GM12878 (cell line): ENCODE measurements around the gene SLC26A1. TPM values are rescaled to one million over a fixed set of nuclear protein-coding genes. Genes with fewer than 3 reads are reported as not detected.

Experiments used
- ATAC-seq: fragments of 200-7000 bp; cut with Tn5 transposase; 3 replicates; pipeline ENCODE4 v1.9.1; 2020; ENCODE audit warnings: mild to moderate bottlenecking, moderate library complexity
- BruUV-seq: library from RNA; stranded (reverse); fragments of 400-500 nt; replicated peaks from 2 replicates; lab custom pipeline; 2021; lab: Mats Ljungman, UMichigan
- CTCF ChIA-PET: fragments of 300-600 bp; sonication (Branson Sonifier 250); formaldehyde crosslinking; extraction: SDS; loops from one replicate; lab custom pipeline; 2021; ENCODE audit warnings: inconsistent platforms; lab: Yijun Ruan, JAX
- POLR2A ChIA-PET: fragments of 350-600 bp; formaldehyde crosslinking; extraction: SDS; loops from one replicate; lab custom pipeline; 2021; ENCODE audit warnings: inconsistent platforms; lab: Charles Lee
- RAD21 ChIA-PET: fragments of 300-600 bp; sonication (Branson Sonifier 250); formaldehyde crosslinking; loops from one replicate; lab custom pipeline; 2023; ENCODE audit warnings: antibody characterized with exemption; ENCODE audit not compliant: unreplicated experiment; lab: Charles Lee
- SMC1A ChIA-PET: fragments of 300-600 bp; sonication (Branson Sonifier 250); formaldehyde crosslinking; loops from one replicate; lab custom pipeline; 2023; ENCODE audit not compliant: unreplicated experiment, uncharacterized antibody; lab: Charles Lee
- DNase-seq: peaks from one replicate; pipeline ENCODE4 v3.0.0-alpha.2; 2011; ENCODE audit warnings: low read depth, low spot score
- FAIRE-seq: peaks from 3 replicates; lab custom pipeline; 2011; peaks lifted over from hg19 to GRCh38; lab: Jason Lieb, UNC
- H2AFZ ChIP-seq: 2 replicates; pipeline ENCODE4 v1.6.0; 2011; ENCODE audit warnings: low read depth, low read length, control low read depth; ENCODE audit not compliant: control insufficient read depth
- H3K27ac ChIP-seq: 2 replicates; pipeline ENCODE4 v1.5.1; 2011; ENCODE audit warnings: control low read depth; ENCODE audit not compliant: control insufficient read depth, insufficient read depth
- H3K27me3 ChIP-seq, 2 experiments: replicated peaks in 1 of 2; 2 replicates each; pipeline versions ENCODE4 v1.6.0 to v1.6.1; 2011; ENCODE audit warnings: low read length in 1 of 2; ENCODE audit not compliant: control insufficient read depth in 2 of 2, insufficient read depth in 2 of 2
- H3K36me3 ChIP-seq, 2 experiments: 2 replicates each; pipeline ENCODE4 v1.5.1; 2011; ENCODE audit warnings: low read length in 1 of 2; ENCODE audit not compliant: control insufficient read depth in 2 of 2, insufficient read depth in 2 of 2
- H3K4me1 ChIP-seq: 2 replicates; pipeline ENCODE4 v1.6.1; 2011; ENCODE audit warnings: mild to moderate bottlenecking, low read length, moderate library complexity, mixed read lengths; ENCODE audit not compliant: control insufficient read depth, insufficient read depth
- H3K4me2 ChIP-seq: 2 replicates; pipeline ENCODE4 v1.6.0; 2011; ENCODE audit warnings: control low read depth; ENCODE audit not compliant: control insufficient read depth, insufficient read depth
- H3K4me3 ChIP-seq: fragments of 200-600 bp; sonication (generic); 2 replicates; pipeline ENCODE4 v1.5.1; 2016
- H3K79me2 ChIP-seq: 2 replicates; pipeline ENCODE4 v1.6.0; 2011; ENCODE audit warnings: low read length; ENCODE audit not compliant: control insufficient read depth, insufficient read depth
- H3K9ac ChIP-seq: 2 replicates; pipeline ENCODE4 v1.8.0; 2011; ENCODE audit warnings: low read length, control low read depth, mixed read lengths; ENCODE audit not compliant: control insufficient read depth, insufficient read depth
- H3K9me3 ChIP-seq: replicated peaks from 3 replicates; pipeline ENCODE4 v1.5.1; 2011; ENCODE audit warnings: mild to moderate bottlenecking, low read length; ENCODE audit not compliant: control insufficient read depth, insufficient read depth
- H4K20me1 ChIP-seq: 2 replicates; pipeline ENCODE4 v1.6.0; 2011; ENCODE audit not compliant: control insufficient read depth, insufficient read depth
- CEBPZ ChIP-seq: fragments of 150-350 bp; IDR thresholded peaks from 2 replicates; pipeline ENCODE4 v1.6.1; 2016; ENCODE audit warnings: low read depth, low read length
- EGR1 ChIP-seq, 2 experiments: IDR thresholded peaks; 1 replicate in 1 of 2; 2 replicates in 1 of 2; pipeline ENCODE4 v1.6.1; 2011 to 2012; ENCODE audit warnings: low read depth in 2 of 2, low read length in 2 of 2, borderline replicate concordance in 1 of 2, mild to moderate bottlenecking in 1 of 2, moderate library complexity in 1 of 2
- FOXK2 ChIP-seq: fragments of 450-650 bp; IDR thresholded peaks from 2 replicates; pipeline ENCODE4 v1.6.1; 2017; ENCODE audit warnings: mild to moderate bottlenecking, moderate library complexity
- HDGF ChIP-seq: fragments of 450-650 bp; IDR thresholded peaks from 2 replicates; pipeline ENCODE4 v1.6.1; 2016; ENCODE audit warnings: antibody characterized with exemption
- JUNB ChIP-seq: IDR thresholded peaks from 2 replicates; pipeline ENCODE4 v1.6.1; 2016; ENCODE audit warnings: antibody characterized with exemption, mild to moderate bottlenecking
- MTA2 ChIP-seq: fragments of 450-650 bp; IDR thresholded peaks from 2 replicates; pipeline ENCODE4 v1.6.1; 2016; ENCODE audit warnings: low read depth, mild to moderate bottlenecking, moderate library complexity
- MYC ChIP-seq: IDR thresholded peaks from 2 replicates; pipeline ENCODE4 v1.6.1; 2011; ENCODE audit warnings: mild to moderate bottlenecking, low read length, moderate library complexity, inconsistent platforms; ENCODE audit not compliant: insufficient read depth, insufficient replicate concordance, insufficient read length, severe bottlenecking
- POLR2A ChIP-seq: IDR thresholded peaks from 2 replicates; pipeline ENCODE4 v1.6.1; 2011; ENCODE audit warnings: low read depth, mild to moderate bottlenecking, low read length
- POLR2AphosphoS2 ChIP-seq: IDR thresholded peaks from 2 replicates; pipeline ENCODE4 v1.6.1; 2011; ENCODE audit warnings: low read depth, mild to moderate bottlenecking, low read length, improper control_type of control experiment, moderate library complexity
- RFX5 ChIP-seq: IDR thresholded peaks from 2 replicates; pipeline ENCODE4 v1.6.1; 2011; ENCODE audit warnings: low read depth, low read length, improper control_type of control experiment
- STAT1 ChIP-seq: fragments of 450-650 bp; conservative IDR thresholded peaks from 2 replicates; pipeline ENCODE4 v1.6.1; 2014; ENCODE audit warnings: antibody characterized with exemption, mild to moderate bottlenecking
- SUPT20H ChIP-seq: IDR thresholded peaks from 2 replicates; pipeline ENCODE4 v1.6.1; 2011; ENCODE audit warnings: low read depth, mild to moderate bottlenecking, low read length, moderate library complexity, borderline replicate concordance; ENCODE audit not compliant: control insufficient read depth
- TCF7 ChIP-seq: IDR thresholded peaks from 2 replicates; pipeline ENCODE4 v1.6.1; 2014; ENCODE audit warnings: antibody characterized with exemption, borderline replicate concordance
- ZSCAN29 ChIP-seq: fragments of 450-650 bp; IDR thresholded peaks from 2 replicates; pipeline ENCODE4 v1.6.1; 2017; ENCODE audit warnings: mild to moderate bottlenecking, moderate library complexity
- WGBS: methylation state at CpG from one replicate; pipeline ENCODE4 v1.1.6; 2016; ENCODE audit warnings: low lambda C conversion rate; ENCODE audit not compliant: insufficient replicate concordance, insufficient coverage; ENCODE audit errors: missing lambda C conversion rate; 5-methylcytosine and 5-hydroxymethylcytosine counted together
- in situ Hi-C: fragments of 300-500 bp; cut with MboI; formaldehyde crosslinking; loops from 9 replicates; pipeline ENCODE4 v1.14.3; 2018; ENCODE audit warnings: mixed read lengths
- intact Hi-C: fragments of 100-400 bp; cut with micrococcal nuclease; formaldehyde crosslinking; loops from one replicate; pipeline ENCODE4 v1.14.2; 2022; ENCODE audit not compliant: unreplicated experiment
- polyA plus RNA-seq, 11 experiments: library from polyadenylated mRNA; depleted of rRNA in 4 of 11; unstranded in 6 of 11; stranded (reverse) in 5 of 11; fragments of >200 nt; fragmentation: Nextera tagmentation in 4 of 11; fragmentation: Illumina TruSeq in 1 of 11; extraction: Ambion mirVana in 4 of 11; extraction: Trizol in 1 of 11; gene quantifications; 1 replicate in 1 of 11; 2 replicates in 10 of 11; pipeline versions ENCODE4 v1.2.1 to v1.2.3, GENCODE V29; 2011 to 2016; ENCODE audit warnings: inconsistent platforms in 2 of 11, missing spikeins in 2 of 11, low read depth in 1 of 11
- total RNA-seq, 4 experiments: library from RNA; depleted of rRNA in 3 of 4; stranded (reverse); fragments of >200 nt in 3 of 4; fragmentation: Illumina TruSeq in 1 of 4; extraction: Trizol in 1 of 4; gene quantifications; 2 replicates each; pipeline versions ENCODE4 v1.2.1 to v1.2.3, GENCODE V29; 2013 to 2021

SLC26A1 gene
- total and polyA plus RNA-seq, 10 of the 15 experiments (the other 5 are each of a cell fraction or from before 2014, with no cell fraction given) = 0.05 to 0.96 (median 0.28) TPM; not detected in 5

GRCh38 chr4:960636-961350, 32.4 kb downstream of the SLC26A1 start (continued):
- TF ChIP-seq CEBPZ = no peak

GRCh38 chr4:960140-960635, 33.0 kb downstream of the SLC26A1 start:
- no peak overlapping the region for H3K4me2 ChIP-seq
- in situ Hi-C loops = no loop called here
- POLR2A ChIA-PET = no interaction called here
- CTCF ChIA-PET = no interaction called here
- no peak for DNase-seq
- H2AFZ ChIP-seq = no peak overlapping the region
- no peak overlapping the region for H3K27ac ChIP-seq
- 0 out of 2 replicates have a peak, but pooled peaks have one; percentile 7 for TF ChIP-seq POLR2A
- no peak for TF ChIP-seq MTA2
- TF ChIP-seq MYC = no peak
- 0 out of 2 replicates have a peak, but pooled peaks have one; percentile 5 for TF ChIP-seq POLR2AphosphoS2
- TF ChIP-seq JUNB = no peak
- no peak for TF ChIP-seq ZSCAN29
- TF ChIP-seq STAT1 = no peak
- no peak for TF ChIP-seq RFX5
- TF ChIP-seq FOXK2 = no peak
- TF ChIP-seq HDGF = no peak
- no peak for TF ChIP-seq SUPT20H
- no peak for TF ChIP-seq TCF7
- no peak for TF ChIP-seq EGR1 (IDR thresholded peaks at IDR 0.05; ENCODE audit: borderline replicate concordance in 1 of 2, low read depth in 2 of 2, low read length in 2 of 2)
- no peak for TF ChIP-seq CEBPZ
- SMC1A ChIA-PET = no interaction called here
- WGBS = 83% methylated on average over 16 of the region's 16 CpGs
- H3K27me3 ChIP-seq = no peaks in the 10 kb centered on the region
- no peak overlapping the region for H3K9ac ChIP-seq
- FAIRE-seq = no peak
- RAD21 ChIA-PET = no interaction called here
- no peak overlapping the region for H3K4me3 ChIP-seq
- no peak for ATAC-seq
- H3K4me1 ChIP-seq = no peaks in the 10 kb centered on the region
- no peaks in the 10 kb centered on the region; a peak in 1 of 4 replicates for H3K36me3 ChIP-seq
- no peaks in the 10 kb centered on the region for H3K9me3 ChIP-seq
- BruUV-seq = no TSS peak
- intact Hi-C loops = no loop called here
- H3K79me2 ChIP-seq = no peaks in the 10 kb centered on the region
- H4K20me1 ChIP-seq = no peaks in the 10 kb centered on the region
